IPS-NIHi7 (cell line): Measurements from ENCODE around the gene NFIA.
"Not testable (repeated sequence)": the region's sequence is repeated elsewhere in the genome, so short reads cannot be mapped to it uniquely, and the experiment has no call there.

ENCODE experiments used
- DNase-seq: peaks from one replicate; pipeline ENCODE4 v3.0.0; 2012; ENCODE audit warnings: mixed read lengths; ENCODE audit errors: extremely low spot score

Gene NFIA

GRCh38 chr1:61102041-61102440 is 19.7 kb downstream of the NFIA start:
- no peak for DNase-seq

- no peak for DNase-seq
Measured at GRCh38 chr1:61102621-61103020, 20.3 kb downstream of the NFIA start.

GRCh38 chr1:61104220-61104671 is 21.9 kb downstream of the NFIA start:
- no peak for DNase-seq

- DNase-seq, result no peak
Measured at GRCh38 chr1:61107638-61108037, 25.3 kb downstream of the NFIA start.

GRCh38 chr1:61109158-61109557 is 26.8 kb downstream of the NFIA start:
- no peak for DNase-seq

- no peak for DNase-seq
Measured at GRCh38 chr1:61109910-61110309, 27.5 kb downstream of the NFIA start.

GRCh38 chr1:61110554-61110953 is 28.2 kb downstream of the NFIA start:
- DNase-seq, result no peak

- no peak for DNase-seq
Measured at GRCh38 chr1:61111084-61112004, 29.0 kb downstream of the NFIA start.

- DNase-seq, result no peak
Measured at GRCh38 chr1:61114178-61114870, 32.0 kb downstream of the NFIA start.

GRCh38 chr1:61115436-61115835 is 33.1 kb downstream of the NFIA start:
- DNase-seq, result no peak

- DNase-seq, result no peak
Measured at GRCh38 chr1:61116421-61116820, 34.1 kb downstream of the NFIA start.

GRCh38 chr1:61117283-61117682 is 34.9 kb downstream of the NFIA start:
- no peak for DNase-seq

GRCh38 chr1:61119085-61119484 is 36.7 kb downstream of the NFIA start:
- DNase-seq, result no peak

- no peak for DNase-seq
Measured at GRCh38 chr1:61120246-61120840, 38.0 kb downstream of the NFIA start.

GRCh38 chr1:61120998-61121397 is 38.6 kb downstream of the NFIA start:
- DNase-seq, result no peak

GRCh38 chr1:61121631-61122030 is 39.3 kb downstream of the NFIA start:
- DNase-seq, result no peak

GRCh38 chr1:61122389-61122788 is 40.0 kb downstream of the NFIA start:
- DNase-seq, result no peak

- DNase-seq, result no peak
Measured at GRCh38 chr1:61123326-61123725, 41.0 kb downstream of the NFIA start.

- DNase-seq, result no peak
Measured at GRCh38 chr1:61124078-61124477, 41.7 kb downstream of the NFIA start.

GRCh38 chr1:61124696-61125095 is 42.3 kb downstream of the NFIA start:
- no peak for DNase-seq

GRCh38 chr1:61125263-61125662 is 42.9 kb downstream of the NFIA start:
- DNase-seq, result no peak

- DNase-seq, result no peak
Measured at GRCh38 chr1:61125895-61126294, 43.5 kb downstream of the NFIA start.

GRCh38 chr1:61126843-61127242 is 44.5 kb downstream of the NFIA start:
- not testable (repeated sequence) for DNase-seq
